ENCODE measurements around the gene NXN. TPM values are rescaled to one million over a fixed set of nuclear protein-coding genes. Genes with fewer than 3 reads are reported as not detected.

NXN gene
- total RNA-seq, 1 donor from 2014 or later = 76.4 TPM

DNA sequence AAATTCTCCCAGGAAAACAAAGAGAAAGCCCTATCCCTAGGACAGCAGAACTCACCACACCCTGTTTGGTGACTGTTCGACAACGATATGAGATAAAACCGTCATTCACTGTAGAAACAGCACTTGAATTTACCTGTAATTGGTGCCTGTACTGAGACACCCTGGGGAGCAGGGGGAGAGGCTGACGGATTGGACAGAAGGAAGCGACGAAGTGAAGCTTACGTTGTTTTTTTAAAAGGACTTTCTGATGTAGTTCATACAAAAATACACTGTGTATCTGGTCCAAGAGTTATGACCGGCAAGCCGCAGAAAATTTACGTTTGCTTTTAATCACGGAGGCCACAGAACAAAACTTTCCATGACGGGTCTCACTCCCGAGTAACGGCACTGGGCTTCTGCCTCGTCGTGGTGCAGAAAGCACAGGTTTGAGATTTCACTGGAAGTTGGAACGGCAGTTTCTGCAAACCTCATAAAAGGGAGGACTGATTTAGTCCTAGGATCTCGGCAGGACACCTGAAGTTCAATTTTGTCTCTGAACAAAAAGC lies 9.7 kb downstream of the NXN start:
- Mint-ChIP-seq H3K4me3 (peak overlapping the region; percentile 17), H3K4me1 (peaks cover 58% of the 10 kb centered on the region), H3K27ac (ENCODE audit: unreplicated experiment) (peak overlapping the region; percentile 29), H3K9me3 (no peaks in the 10 kb centered on the region), H3K27me3 (ENCODE audit: low read depth) (no peaks in the 10 kb centered on the region), H3K36me3 (ENCODE audit: low read depth) (peaks cover 7% of the 10 kb centered on the region)
- TF ChIP-seq, protein P1, sequence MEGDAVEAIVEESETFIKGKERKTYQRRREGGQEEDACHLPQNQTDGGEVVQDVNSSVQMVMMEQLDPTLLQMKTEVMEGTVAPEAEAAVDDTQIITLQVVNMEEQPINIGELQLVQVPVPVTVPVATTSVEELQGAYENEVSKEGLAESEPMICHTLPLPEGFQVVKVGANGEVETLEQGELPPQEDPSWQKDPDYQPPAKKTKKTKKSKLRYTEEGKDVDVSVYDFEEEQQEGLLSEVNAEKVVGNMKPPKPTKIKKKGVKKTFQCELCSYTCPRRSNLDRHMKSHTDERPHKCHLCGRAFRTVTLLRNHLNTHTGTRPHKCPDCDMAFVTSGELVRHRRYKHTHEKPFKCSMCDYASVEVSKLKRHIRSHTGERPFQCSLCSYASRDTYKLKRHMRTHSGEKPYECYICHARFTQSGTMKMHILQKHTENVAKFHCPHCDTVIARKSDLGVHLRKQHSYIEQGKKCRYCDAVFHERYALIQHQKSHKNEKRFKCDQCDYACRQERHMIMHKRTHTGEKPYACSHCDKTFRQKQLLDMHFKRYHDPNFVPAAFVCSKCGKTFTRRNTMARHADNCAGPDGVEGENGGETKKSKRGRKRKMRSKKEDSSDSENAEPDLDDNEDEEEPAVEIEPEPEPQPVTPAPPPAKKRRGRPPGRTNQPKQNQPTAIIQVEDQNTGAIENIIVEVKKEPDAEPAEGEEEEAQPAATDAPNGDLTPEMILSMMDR (conservative IDR thresholded peaks at IDR 0.05) = no peak
- DNase-seq (ENCODE audit: low read depth, low spot score) = no peak

DNA sequence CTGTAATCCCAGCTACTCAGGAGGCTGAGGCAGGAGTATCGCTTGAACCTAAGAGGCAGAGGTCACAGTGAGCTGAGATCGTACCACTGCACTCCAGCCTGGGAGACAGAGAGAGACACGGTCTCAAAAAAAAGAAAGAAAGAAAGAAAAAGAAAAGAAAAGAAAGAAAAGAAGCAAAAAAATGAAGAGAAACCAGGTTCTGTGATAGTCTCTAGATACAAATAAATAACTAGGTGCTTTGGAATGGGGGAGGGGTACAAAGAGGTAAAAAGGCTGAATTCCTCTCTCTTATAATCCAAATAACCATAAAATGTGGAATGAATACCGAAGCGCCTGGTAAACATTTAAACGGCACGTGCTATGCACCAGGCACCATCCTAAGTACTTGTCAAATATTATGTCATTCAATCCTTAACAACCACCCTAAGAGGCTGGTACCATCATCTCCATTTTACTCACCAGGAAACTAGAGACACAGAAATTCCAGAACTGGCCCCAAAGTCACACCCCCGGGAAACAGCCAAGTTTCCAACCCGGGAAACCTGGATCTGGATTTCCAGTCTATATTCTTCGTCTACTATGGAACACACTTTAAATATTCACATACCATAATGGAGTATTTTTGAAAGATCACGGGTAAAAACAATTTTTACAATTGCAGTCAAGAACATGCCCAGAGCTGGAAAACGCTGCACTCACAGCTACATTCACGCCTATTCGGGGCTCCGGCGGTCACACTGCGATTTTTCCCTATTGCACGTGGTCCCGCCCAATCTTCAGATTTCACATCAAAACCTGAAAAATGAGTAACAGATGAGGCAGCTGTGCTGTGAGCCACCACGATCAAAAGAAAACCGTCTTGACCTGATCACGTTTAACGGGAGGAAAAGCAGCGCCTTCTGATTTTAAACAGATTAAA lies 10.5 kb downstream of the NXN start:
- Mint-ChIP-seq H3K27ac (ENCODE audit: unreplicated experiment) (no peak overlapping the region), H3K4me1 (peaks cover 63% of the 10 kb centered on the region), H3K27me3 (ENCODE audit: low read depth) (no peaks in the 10 kb centered on the region), H3K36me3 (ENCODE audit: low read depth) (peaks cover 7% of the 10 kb centered on the region), H3K9me3 (no peaks in the 10 kb centered on the region), H3K4me3 (no peak overlapping the region)
- TF ChIP-seq, protein P1 (conservative IDR thresholded peaks at IDR 0.05) = no peak
- no peak for DNase-seq (ENCODE audit: low read depth, low spot score)

GRCh38 chr17:967122-967521 lies 12.5 kb downstream of the NXN start:
- Mint-ChIP-seq H3K36me3 (ENCODE audit: low read depth) (peaks cover 7% of the 10 kb centered on the region), H3K4me3 (no peak overlapping the region), H3K27me3 (ENCODE audit: low read depth) (no peaks in the 10 kb centered on the region), H3K27ac (ENCODE audit: unreplicated experiment) (no peak overlapping the region), H3K9me3 (no peaks in the 10 kb centered on the region), H3K4me1 (peaks cover 73% of the 10 kb centered on the region)
- DNase-seq (ENCODE audit: low read depth, low spot score) = no peak
- TF ChIP-seq, protein P1 (conservative IDR thresholded peaks at IDR 0.05) = no peak

DNA sequence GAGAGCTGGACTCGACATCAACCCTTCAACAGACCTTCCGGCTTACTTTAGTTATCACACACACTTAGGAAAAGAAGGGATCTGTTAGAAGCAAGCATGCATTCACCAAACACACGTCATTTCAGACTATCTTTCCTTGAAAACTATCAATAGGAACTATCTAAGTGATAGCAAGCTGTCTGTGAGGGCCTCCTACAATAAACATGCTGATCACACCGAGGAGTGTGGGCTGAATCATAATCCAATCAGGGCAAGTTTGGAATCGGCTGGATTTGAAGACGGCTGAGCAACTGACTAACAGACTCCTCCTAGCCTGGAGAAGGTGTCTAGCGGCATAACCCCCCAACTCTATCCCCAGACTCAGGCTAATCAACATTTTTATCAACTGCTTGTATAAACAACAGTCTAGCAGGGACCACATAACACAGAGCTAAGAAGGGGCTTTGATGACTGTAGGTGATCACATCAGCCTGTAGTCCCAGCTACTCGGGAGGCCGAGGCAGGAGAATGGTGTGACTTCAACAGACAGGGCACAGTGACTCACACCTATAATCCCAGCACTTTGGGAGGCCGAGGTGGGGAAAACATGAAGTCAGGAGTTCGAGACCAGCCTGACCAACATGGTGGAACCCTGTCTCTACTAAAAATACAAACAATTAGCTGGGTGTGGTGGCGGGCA lies 14.1 kb downstream of the NXN start:
- peak overlapping the region; percentile 70 for H3K27ac Mint-ChIP-seq (ENCODE audit: unreplicated experiment)
- TF ChIP-seq, protein P1 (conservative IDR thresholded peaks at IDR 0.05) = no peak
- H3K36me3 Mint-ChIP-seq (ENCODE audit: low read depth) = peaks cover 7% of the 10 kb centered on the region
- H3K4me1 Mint-ChIP-seq = peaks cover 75% of the 10 kb centered on the region
- DNase-seq (ENCODE audit: low read depth, low spot score) = no peak
- peak overlapping the region; percentile 38 for H3K4me3 Mint-ChIP-seq
- no peaks in the 10 kb centered on the region for H3K9me3 Mint-ChIP-seq
- H3K27me3 Mint-ChIP-seq (ENCODE audit: low read depth) = no peaks in the 10 kb centered on the region

DNA sequence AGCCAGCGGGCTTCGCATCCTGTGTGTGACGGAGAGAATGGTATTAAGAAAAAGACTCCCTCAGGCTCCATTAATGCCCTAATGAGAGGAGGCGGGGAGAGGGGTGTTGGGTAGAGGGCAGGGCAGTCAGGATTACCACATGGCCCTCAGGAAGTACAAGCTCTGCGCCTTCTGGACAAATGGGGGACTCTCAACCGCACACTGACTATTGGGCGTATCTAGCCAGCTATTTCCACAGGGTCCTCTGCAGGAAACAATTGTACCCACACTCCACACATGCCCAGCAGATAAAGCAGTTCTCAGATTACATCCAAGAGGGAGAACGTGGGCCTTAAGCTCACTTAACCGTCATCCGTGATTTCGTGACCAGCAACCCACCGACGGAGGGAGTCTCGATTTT lies 14.7 kb downstream of the NXN start:
- peak overlapping the region; percentile 43 for H3K4me3 Mint-ChIP-seq
- no peaks in the 10 kb centered on the region for H3K27me3 Mint-ChIP-seq (ENCODE audit: low read depth)
- H3K9me3 Mint-ChIP-seq = no peaks in the 10 kb centered on the region
- TF ChIP-seq, protein P1 (conservative IDR thresholded peaks at IDR 0.05) = no peak
- DNase-seq (ENCODE audit: low read depth, low spot score) = no peak
- H3K4me1 Mint-ChIP-seq = peaks cover 73% of the 10 kb centered on the region
- peak overlapping the region; percentile 70 for H3K27ac Mint-ChIP-seq (ENCODE audit: unreplicated experiment)
- peaks cover 7% of the 10 kb centered on the region for H3K36me3 Mint-ChIP-seq (ENCODE audit: low read depth)

Measured in neural crest cell (in vitro differentiated cells).